Skeletal muscle cell (primary cell): Measurements from ENCODE around the gene SLC35E1.

Source experiments
- DNase-seq: peaks from one replicate; pipeline ENCODE4 v3.0.0-alpha.2; 2010; ENCODE audit warnings: low read depth
- H3K4me3 ChIP-seq: 2 replicates; pipeline ENCODE4 v1.5.1; 2011; ENCODE audit warnings: low read depth, mild to moderate bottlenecking, control low read depth, low read length, moderate library complexity

Gene SLC35E1

DNA sequence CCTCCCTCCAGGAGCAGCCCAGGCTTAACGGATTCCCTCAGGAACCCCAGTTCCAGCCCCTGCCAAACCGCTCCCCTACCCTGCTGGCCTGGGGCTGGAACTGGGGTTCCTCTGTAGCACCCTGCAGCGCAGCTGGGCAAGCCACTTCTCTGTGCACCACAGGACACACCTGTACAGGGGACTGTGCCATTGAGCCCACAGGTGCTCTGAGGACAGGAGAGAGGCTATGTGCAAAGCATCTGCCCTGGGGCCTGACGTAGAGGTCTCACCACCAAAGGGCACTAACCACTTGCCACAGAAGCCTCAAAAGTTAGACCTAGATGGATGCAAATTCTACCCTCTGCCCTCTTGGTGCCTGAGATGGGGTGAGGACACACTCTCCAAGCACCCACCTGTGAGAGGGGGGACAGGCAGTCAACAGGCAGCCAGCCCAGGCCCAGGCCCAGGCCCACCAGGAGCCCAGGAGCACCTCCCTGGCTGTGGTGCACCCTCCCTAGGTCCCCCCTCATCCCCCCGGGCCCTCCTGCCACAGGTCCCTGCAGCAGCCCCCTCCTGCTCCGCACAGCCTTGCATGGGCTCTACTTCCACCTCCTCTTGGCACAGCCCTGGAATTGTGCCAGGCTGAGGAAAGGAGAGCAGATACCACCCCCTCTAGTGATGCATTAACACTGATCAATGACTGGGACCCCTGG is 27.6 kb upstream of the SLC35E1 start:
- H3K4me3 ChIP-seq = no peak overlapping the region
- DNase-seq = no peak

GRCh38 chr19:16598848-16599247 is 26.6 kb upstream of the SLC35E1 start:
- no peak overlapping the region for H3K4me3 ChIP-seq
- DNase-seq = no peak

DNA sequence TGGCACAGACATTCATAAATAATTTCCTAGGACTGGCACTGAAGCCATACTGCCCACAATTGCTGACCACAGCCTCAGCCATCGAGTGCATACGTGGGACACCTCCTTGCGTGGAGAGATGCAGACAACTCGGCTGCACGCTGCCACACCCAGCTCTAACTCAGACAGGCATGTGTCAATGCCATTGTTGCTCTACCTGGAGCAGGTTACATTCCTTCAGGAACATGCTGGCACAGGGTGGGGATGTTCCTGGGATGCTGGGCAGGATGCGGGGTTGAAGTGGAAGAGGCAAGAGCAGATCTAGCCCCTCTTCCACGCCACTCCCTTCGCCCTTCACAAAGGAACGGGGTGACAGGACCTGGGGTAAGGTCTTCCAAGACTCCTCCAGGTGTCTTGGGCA is 24.2 kb upstream of the SLC35E1 start:
- no peak for DNase-seq

GRCh38 chr19:16595097-16595496 is 22.9 kb upstream of the SLC35E1 start:
- H3K4me3 ChIP-seq = no peak overlapping the region
- DNase-seq = no peak

More for the DNA sequence above, 24.2 kb upstream of the SLC35E1 start:
- no peak overlapping the region for H3K4me3 ChIP-seq

GRCh38 chr19:16594681-16595091 is 22.5 kb upstream of the SLC35E1 start:
- no peak overlapping the region for H3K4me3 ChIP-seq

DNA sequence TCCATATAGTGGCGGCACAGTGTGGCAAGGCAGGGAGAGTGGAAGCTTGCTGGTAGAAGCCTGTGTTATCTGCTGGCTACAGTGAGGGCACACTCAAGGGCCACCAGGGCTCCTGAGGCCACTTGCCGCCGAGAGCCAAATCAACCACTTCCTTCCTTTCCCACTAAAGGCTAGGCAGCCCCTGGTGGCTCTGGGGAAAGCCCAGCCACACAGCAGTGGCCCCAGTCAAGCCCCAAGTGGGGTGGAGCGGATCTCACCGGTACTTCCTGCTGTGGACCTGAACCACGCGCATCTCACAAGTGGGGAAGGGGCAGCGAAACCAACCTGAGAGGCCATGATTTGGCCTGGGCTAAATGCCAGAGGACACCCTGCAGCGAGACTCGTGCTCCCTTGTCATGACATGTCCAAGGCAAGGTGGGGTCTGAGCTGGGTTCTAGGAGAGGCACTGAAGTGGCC is 21.9 kb upstream of the SLC35E1 start:
- no peak for DNase-seq
- no peak overlapping the region for H3K4me3 ChIP-seq

More at GRCh38 chr19:16594681-16595091, 22.5 kb upstream of the SLC35E1 start:
- DNase-seq = no peak

GRCh38 chr19:16593181-16593580 is 21.0 kb upstream of the SLC35E1 start:
- DNase-seq = no peak
- H3K4me3 ChIP-seq = no peak overlapping the region

- no peak overlapping the region for H3K4me3 ChIP-seq
- no peak for DNase-seq
Observed at GRCh38 chr19:16591803-16592556, 19.8 kb upstream of the SLC35E1 start.

DNA sequence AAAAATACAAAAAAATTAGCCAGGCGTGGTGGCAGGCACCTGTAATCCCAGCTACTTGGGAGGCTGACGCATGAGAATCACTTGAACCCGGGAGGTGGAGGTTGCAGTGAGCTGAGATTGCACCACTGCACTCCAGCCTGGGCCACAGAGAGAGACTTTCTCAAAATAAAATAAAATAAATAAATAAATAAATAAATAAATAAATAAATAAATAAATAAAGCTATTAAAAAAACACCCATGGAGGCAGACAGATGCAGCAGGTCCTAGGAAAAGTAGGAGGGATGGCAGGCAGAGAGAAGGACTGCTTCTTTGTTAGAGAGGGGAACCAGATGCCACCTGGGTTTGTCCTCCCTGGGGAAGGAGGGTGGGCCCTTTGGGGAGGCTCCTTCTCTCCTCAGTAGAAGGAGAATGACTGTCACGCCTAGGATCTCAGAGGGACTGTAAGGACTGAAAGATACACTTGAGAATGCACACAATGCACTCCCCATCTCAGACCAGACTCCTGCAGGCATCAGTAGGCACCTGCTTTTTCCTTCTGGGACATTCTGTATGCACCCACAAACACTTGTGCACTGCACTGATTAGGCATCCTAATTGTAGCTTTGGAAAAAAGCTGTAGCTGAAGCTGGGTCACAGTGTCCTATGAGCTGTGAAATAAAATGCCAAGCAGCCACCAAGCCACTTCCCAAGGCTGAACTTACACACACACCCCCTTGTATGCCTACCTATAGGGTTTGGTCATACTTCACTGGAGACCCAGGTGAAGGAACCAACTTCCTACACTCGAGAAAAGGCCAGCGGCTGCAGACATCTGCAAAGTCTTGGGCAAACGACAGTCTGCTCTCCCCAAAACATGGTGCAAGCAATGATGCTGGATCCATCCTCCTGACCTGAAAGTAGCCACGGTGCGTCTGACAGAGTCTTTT is 18.9 kb upstream of the SLC35E1 start:
- no peak for DNase-seq
- no peak overlapping the region for H3K4me3 ChIP-seq

DNA sequence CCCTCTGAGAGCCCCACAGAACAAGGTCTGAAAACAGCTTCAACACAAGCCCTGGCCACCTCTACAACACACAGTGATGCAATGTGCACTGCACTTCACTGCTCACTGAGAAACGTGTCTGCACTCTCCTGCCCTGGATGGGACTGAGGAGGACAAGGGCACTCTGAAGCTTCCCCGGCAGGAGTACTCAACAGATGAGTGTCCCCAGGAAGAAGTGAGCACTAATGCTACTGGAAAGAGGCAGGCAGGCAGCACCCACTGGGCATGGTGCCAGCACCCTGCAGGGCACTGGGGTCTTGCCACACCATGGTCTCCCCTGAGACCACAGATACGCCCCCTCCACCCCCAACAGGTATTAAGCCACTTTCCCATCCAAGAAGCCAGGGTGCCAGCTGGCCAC is 17.7 kb upstream of the SLC35E1 start:
- DNase-seq = no peak
- no peak overlapping the region for H3K4me3 ChIP-seq

DNA sequence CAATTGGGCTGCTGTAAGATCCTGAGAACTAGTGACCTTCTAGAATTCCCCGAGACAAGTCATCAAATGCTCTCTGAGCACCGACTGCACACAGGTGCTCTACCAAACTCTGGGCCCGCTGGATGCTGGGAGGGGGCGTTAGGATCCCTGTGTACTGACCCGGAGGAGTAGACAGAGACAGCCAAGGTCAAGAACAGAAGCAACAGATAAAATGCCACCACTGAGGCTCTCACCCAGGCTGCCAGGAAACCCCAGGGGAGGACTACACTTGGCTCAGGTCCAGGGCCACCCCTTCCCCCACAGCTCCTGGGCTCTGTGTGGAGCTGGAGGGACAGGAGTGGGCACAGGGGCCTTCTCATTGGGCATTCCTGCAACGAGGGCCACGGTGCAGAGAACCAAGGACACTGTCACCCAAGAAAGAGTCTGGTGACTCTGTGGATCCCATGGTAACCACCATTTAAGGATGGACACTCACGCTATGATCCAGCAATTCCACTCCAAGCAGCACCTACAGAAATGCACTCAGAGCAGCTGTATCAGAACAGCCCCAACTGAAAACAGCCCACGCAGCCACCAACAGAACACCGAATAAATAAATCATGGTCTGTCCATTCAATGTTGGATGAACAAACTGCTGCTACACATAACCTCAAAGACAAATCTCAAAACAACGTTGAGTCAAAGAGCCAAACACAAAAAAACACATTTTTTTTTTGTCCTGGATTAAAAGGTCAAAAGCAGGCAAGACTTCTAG is 16.8 kb upstream of the SLC35E1 start:
- no peak overlapping the region for H3K4me3 ChIP-seq
- no peak for DNase-seq

GRCh38 chr19:16587833-16588823 is 15.9 kb upstream of the SLC35E1 start:
- DNase-seq = no peak
- H3K4me3 ChIP-seq = no peak overlapping the region

- no peak for DNase-seq
- no peak overlapping the region for H3K4me3 ChIP-seq
Observed at GRCh38 chr19:16586991-16587832, 15.0 kb upstream of the SLC35E1 start.

- H3K4me3 ChIP-seq = no peak overlapping the region
- no peak for DNase-seq
Observed at GRCh38 chr19:16586477-16586871, 14.3 kb upstream of the SLC35E1 start.

GRCh38 chr19:16585808-16586476 is 13.7 kb upstream of the SLC35E1 start:
- no peak for DNase-seq
- H3K4me3 ChIP-seq = no peak overlapping the region

DNA sequence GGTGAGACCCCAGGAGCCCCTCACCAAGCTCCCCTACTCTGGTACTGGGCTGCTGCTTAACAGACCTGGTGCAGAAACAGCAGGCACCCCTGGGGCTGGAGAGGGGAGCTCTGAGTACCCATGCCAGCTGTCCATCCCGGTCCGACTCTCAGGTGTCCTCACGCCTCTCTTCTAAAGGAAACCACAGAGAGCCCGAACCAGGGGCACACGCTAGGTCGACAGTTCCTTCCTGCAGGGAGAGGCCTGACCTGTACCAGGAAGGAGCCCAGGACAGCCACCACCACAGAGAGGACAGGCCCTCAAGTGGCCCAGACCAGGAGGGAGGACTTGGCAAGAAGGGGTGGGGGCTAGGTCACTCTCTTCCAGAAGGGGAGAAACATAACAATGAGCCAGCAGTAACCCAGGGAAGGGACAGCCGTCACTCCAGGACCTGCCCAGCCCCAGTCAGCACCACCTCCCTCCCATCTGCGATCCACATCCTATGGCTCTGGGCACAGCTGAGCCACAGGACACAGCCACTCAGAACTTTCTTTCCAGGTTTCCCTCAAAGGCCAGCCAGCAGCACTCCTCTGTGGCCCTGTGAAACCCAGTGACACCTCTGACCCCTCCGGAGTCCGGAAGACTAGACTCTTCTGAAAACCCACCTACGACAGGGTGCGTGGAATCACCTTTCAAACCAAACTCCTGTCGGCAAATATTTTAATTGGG is 13.0 kb upstream of the SLC35E1 start:
- no peak for DNase-seq
- H3K4me3 ChIP-seq = no peak overlapping the region
